ENCODE results near the gene FOXO6.

DNA sequence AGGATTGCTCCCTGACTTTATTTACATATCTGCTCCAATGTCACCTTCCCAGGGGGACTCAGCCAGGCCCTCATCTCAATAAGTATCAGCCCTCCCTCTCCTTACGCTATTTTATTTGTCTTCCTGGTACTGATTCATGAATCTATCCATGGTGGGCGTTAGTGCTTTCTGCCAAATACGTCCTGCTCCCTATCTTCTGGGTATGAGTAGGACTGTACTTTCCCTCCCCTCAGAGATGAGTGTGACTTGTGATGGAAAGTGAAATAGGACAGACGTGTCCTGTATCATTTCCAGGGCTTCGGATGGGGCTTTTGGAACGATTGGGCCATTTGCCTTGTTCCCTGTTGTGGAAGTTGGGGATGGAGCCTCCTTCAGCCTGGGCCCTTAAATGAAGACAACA is 47.5 kb downstream of the FOXO6 start:
- no peak for TF ChIP-seq JUNB (IDR thresholded peaks at IDR 0.05; ENCODE audit: unreplicated experiment)
- no peak for TF ChIP-seq CTCF (conservative IDR thresholded peaks at IDR 0.05; ENCODE audit: low read depth in 2 of 2)
- TF ChIP-seq, protein P1, sequence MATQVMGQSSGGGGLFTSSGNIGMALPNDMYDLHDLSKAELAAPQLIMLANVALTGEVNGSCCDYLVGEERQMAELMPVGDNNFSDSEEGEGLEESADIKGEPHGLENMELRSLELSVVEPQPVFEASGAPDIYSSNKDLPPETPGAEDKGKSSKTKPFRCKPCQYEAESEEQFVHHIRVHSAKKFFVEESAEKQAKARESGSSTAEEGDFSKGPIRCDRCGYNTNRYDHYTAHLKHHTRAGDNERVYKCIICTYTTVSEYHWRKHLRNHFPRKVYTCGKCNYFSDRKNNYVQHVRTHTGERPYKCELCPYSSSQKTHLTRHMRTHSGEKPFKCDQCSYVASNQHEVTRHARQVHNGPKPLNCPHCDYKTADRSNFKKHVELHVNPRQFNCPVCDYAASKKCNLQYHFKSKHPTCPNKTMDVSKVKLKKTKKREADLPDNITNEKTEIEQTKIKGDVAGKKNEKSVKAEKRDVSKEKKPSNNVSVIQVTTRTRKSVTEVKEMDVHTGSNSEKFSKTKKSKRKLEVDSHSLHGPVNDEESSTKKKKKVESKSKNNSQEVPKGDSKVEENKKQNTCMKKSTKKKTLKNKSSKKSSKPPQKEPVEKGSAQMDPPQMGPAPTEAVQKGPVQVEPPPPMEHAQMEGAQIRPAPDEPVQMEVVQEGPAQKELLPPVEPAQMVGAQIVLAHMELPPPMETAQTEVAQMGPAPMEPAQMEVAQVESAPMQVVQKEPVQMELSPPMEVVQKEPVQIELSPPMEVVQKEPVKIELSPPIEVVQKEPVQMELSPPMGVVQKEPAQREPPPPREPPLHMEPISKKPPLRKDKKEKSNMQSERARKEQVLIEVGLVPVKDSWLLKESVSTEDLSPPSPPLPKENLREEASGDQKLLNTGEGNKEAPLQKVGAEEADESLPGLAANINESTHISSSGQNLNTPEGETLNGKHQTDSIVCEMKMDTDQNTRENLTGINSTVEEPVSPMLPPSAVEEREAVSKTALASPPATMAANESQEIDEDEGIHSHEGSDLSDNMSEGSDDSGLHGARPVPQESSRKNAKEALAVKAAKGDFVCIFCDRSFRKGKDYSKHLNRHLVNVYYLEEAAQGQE (IDR thresholded peaks at IDR 0.05; ENCODE audit: unreplicated experiment): no peak
